Activated CD8-positive, alpha-beta memory T cell treated with anti-CD3 and anti-CD28 coated beads for 1 hour (primary cell): Measurements from ENCODE around the gene CAMK2G.

Experiments
- DNase-seq, 2 donors: peaks; one replicate each; pipeline ENCODE4 v3.0.0-alpha.2; 2020; ENCODE audit warnings: low read depth in 1 of 2; ENCODE audit errors: extremely low read depth in 1 of 2

The CAMK2G gene

DNA sequence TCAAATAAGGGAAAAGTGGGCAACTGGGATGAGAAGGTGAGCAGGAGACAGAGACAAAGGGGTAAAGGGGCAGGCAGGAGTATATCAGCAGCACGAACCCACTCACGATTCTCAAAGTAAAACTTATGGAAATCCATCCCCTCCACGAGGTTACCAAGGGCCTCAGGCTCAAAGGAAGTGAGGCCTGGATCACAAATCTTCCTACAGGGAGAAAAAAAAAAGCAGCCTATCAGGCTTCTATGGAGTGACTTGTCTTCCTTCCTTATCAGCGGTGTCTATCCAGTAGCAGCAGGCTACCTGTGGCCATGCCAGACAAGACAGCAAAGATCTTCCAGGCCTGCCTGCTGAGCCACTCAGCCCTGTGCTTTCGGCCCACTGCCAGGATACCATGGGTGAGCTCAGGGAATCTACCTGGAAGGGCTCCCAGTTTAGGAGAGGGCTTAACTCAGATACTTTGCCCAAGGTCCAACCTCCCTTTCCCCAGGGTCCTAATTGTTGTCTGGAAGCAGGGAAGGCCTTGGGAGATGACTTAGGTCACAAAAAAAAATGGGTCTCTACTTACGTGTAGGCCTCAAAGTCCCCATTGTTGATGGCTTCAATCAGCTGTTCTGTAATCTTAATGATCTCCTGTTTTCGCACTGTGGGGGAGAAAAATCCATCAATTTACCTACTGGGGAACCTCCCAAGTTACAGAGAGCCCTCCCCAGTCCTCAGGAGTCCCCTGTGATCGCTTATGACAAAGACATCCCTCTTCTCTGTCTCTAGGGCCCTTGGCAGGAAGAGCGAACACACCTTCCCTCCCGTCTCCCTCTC lies 57.2 kb downstream of the CAMK2G start:
- DNase-seq: no peak

- DNase-seq: no peak
Measured at GRCh38 chr10:73815719-73816030, 58.7 kb downstream of the CAMK2G start.

DNA sequence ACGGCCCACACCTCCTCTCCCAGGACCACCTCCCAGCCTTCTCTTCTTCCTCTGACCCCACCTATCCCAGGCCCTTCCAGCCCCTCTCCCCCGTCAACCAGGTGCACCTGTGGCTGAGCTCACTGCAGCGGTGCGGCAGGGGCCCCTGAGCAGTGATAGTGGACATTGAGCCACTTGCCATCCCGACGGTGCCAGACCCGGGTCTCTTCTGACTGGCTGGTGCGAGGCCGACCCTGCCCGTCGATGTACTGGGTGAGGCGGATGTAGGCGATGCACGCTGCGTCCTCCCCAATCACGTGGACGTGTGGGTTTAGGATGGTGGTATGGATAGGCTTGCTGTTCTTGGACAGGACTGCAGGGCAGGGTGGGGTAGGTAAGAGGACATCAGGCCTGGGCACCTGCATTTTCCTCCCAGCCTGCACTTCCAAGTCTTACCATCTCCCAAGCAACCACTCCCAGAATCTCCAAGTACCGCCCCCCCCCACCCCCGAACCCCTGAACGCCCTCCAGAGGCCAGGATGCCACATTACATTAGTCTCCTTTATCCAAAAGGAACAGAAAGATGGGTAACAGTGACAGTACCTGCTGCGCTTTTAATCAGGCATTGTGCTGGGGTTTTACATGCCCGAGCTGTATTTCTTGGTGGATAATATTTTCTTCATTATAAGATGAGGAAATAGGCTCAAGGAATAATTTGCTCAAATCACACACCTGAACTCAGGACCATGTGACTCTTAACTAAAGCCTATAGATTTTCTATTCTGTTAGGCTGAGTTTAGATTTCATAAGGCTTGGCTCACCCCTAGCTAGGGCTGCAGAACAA lies 59.2 kb downstream of the CAMK2G start:
- no peak for DNase-seq

GRCh38 chr10:73814276-73814895 lies 60.0 kb downstream of the CAMK2G start:
- no peak for DNase-seq

- no peak for DNase-seq
Measured at GRCh38 chr10:73813333-73813732, 61.0 kb downstream of the CAMK2G start.

- DNase-seq: no peak
Measured at GRCh38 chr10:73812657-73813056, 61.7 kb downstream of the CAMK2G start.

GRCh38 chr10:73810735-73811465 lies 63.5 kb downstream of the CAMK2G start:
- DNase-seq: peak in 1 of 2 donors; percentile 25

GRCh38 chr10:73810358-73810734 lies 64.0 kb downstream of the CAMK2G start:
- no peak for DNase-seq

- DNase-seq: no peak
Measured at GRCh38 chr10:73809061-73809818, 65.1 kb downstream of the CAMK2G start.

- no peak for DNase-seq
Measured at GRCh38 chr10:73808021-73808815, 66.1 kb downstream of the CAMK2G start.

GRCh38 chr10:73807471-73807870 lies 66.9 kb downstream of the CAMK2G start:
- no peak for DNase-seq

- no peak for DNase-seq
Measured at GRCh38 chr10:73806176-73806950, 68.0 kb downstream of the CAMK2G start.

- no peak for DNase-seq
Measured at GRCh38 chr10:73803680-73804286, 70.6 kb downstream of the CAMK2G start.

- DNase-seq: no peak
Measured at GRCh38 chr10:73802276-73802991, 71.9 kb downstream of the CAMK2G start.

DNA sequence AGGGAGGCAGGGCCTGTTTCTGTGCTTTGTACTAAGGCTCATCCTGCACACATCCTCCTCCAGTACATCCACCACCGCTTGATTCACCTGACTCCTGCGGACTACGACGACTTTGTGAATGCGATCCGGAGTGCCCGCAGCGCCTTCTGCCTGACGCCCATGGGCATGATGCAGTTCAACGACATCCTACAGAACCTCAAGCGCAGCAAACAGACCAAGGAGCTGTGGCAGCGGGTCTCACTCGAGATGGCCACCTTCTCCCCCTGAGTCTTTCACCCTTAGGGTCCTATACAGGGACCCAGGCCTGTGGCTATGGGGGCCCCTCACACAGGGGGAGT lies 73.1 kb downstream of the CAMK2G start:
- no peak for DNase-seq

- no peak for DNase-seq
Measured at GRCh38 chr10:73800560-73801252, 73.6 kb downstream of the CAMK2G start.

GRCh38 chr10:73799899-73800559 lies 74.3 kb downstream of the CAMK2G start:
- DNase-seq: no peak
